22Rv1 (cell line): Measurements from ENCODE around the gene C6orf89.

Source experiments
- ZFX ChIP-seq: fragments of 450-650 bp; IDR thresholded peaks from 2 replicates; pipeline ENCODE4 v1.6.1; 2017; ENCODE audit warnings: antibody characterized with exemption, borderline replicate concordance
- TF ChIP-seq, protein P1 (sequence below): fragments of 450-650 bp; IDR thresholded peaks from 2 replicates; pipeline ENCODE4 v1.5.1; 2017; ENCODE audit warnings: mild to moderate bottlenecking

DNA sequence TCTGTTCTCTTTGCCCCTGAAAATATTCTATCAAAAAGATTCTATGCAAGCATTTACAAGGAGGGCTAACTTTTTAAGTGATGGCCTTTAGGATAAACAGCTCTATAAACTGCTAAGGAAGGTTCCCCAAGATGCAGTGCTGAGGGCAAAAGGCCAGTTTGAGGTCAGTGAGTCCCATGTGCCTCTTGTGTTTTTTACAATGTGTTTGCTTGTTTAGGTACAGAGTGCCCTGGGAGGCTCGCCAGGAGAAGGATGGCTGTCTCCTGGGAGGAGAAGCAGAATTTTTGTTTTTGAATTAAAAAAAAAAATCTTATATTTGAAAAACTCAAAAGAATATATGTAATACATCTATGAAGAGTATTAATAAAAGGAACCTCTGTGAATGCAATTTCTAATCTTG is 87.4 kb downstream of the C6orf89 start:
- TF ChIP-seq, protein P1, sequence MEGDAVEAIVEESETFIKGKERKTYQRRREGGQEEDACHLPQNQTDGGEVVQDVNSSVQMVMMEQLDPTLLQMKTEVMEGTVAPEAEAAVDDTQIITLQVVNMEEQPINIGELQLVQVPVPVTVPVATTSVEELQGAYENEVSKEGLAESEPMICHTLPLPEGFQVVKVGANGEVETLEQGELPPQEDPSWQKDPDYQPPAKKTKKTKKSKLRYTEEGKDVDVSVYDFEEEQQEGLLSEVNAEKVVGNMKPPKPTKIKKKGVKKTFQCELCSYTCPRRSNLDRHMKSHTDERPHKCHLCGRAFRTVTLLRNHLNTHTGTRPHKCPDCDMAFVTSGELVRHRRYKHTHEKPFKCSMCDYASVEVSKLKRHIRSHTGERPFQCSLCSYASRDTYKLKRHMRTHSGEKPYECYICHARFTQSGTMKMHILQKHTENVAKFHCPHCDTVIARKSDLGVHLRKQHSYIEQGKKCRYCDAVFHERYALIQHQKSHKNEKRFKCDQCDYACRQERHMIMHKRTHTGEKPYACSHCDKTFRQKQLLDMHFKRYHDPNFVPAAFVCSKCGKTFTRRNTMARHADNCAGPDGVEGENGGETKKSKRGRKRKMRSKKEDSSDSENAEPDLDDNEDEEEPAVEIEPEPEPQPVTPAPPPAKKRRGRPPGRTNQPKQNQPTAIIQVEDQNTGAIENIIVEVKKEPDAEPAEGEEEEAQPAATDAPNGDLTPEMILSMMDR: no peak
- TF ChIP-seq ZFX: no peak
